Measurements from ENCODE around the gene ALOX5.

The ALOX5 gene

GRCh38 chr10:45411607-45411940 lies 37.6 kb downstream of the ALOX5 start:
- no peak for TF ChIP-seq POLR2AphosphoS5 (IDR thresholded peaks at IDR 0.05; ENCODE audit: low read depth, low read length)
- no peak for TF ChIP-seq FOXP2 (optimal IDR thresholded peaks at IDR 0.05; ENCODE audit: borderline replicate concordance, extremely low read depth, extremely low read length, insufficient read depth)
- TF ChIP-seq, protein P1, sequence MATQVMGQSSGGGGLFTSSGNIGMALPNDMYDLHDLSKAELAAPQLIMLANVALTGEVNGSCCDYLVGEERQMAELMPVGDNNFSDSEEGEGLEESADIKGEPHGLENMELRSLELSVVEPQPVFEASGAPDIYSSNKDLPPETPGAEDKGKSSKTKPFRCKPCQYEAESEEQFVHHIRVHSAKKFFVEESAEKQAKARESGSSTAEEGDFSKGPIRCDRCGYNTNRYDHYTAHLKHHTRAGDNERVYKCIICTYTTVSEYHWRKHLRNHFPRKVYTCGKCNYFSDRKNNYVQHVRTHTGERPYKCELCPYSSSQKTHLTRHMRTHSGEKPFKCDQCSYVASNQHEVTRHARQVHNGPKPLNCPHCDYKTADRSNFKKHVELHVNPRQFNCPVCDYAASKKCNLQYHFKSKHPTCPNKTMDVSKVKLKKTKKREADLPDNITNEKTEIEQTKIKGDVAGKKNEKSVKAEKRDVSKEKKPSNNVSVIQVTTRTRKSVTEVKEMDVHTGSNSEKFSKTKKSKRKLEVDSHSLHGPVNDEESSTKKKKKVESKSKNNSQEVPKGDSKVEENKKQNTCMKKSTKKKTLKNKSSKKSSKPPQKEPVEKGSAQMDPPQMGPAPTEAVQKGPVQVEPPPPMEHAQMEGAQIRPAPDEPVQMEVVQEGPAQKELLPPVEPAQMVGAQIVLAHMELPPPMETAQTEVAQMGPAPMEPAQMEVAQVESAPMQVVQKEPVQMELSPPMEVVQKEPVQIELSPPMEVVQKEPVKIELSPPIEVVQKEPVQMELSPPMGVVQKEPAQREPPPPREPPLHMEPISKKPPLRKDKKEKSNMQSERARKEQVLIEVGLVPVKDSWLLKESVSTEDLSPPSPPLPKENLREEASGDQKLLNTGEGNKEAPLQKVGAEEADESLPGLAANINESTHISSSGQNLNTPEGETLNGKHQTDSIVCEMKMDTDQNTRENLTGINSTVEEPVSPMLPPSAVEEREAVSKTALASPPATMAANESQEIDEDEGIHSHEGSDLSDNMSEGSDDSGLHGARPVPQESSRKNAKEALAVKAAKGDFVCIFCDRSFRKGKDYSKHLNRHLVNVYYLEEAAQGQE (IDR thresholded peaks at IDR 0.05; ENCODE audit: insufficient read depth in 1 of 2, low read depth in 2 of 2, low read length in 2 of 2): no peak
- TF ChIP-seq TAF1 (IDR thresholded peaks at IDR 0.05; ENCODE audit: borderline replicate concordance, insufficient read depth, low read length): no peak
- TF ChIP-seq SIN3A (IDR thresholded peaks at IDR 0.05; ENCODE audit: borderline replicate concordance, insufficient read depth, low read length): no peak

- no peak for TF ChIP-seq POLR2AphosphoS5 (IDR thresholded peaks at IDR 0.05; ENCODE audit: low read depth, low read length)
- TF ChIP-seq TAF1 (IDR thresholded peaks at IDR 0.05; ENCODE audit: borderline replicate concordance, insufficient read depth, low read length): no peak
- TF ChIP-seq SIN3A (IDR thresholded peaks at IDR 0.05; ENCODE audit: borderline replicate concordance, insufficient read depth, low read length): no peak
- no peak for TF ChIP-seq FOXP2 (optimal IDR thresholded peaks at IDR 0.05; ENCODE audit: borderline replicate concordance, extremely low read depth, extremely low read length, insufficient read depth)
- TF ChIP-seq, protein P1 (IDR thresholded peaks at IDR 0.05; ENCODE audit: insufficient read depth in 1 of 2, low read depth in 2 of 2, low read length in 2 of 2): no peak
These were observed 42.6 kb downstream of the ALOX5 start for GRCh38 chr10:45416603-45417002.

- TF ChIP-seq POLR2AphosphoS5 (IDR thresholded peaks at IDR 0.05; ENCODE audit: low read depth, low read length) (no peak), FOXP2 (optimal IDR thresholded peaks at IDR 0.05; ENCODE audit: borderline replicate concordance, extremely low read depth, extremely low read length, insufficient read depth) (no peak), TAF1 (IDR thresholded peaks at IDR 0.05; ENCODE audit: borderline replicate concordance, insufficient read depth, low read length) (no peak), SIN3A (IDR thresholded peaks at IDR 0.05; ENCODE audit: borderline replicate concordance, insufficient read depth, low read length) (no peak)
- TF ChIP-seq, protein P1 (IDR thresholded peaks at IDR 0.05; ENCODE audit: insufficient read depth in 1 of 2, low read depth in 2 of 2, low read length in 2 of 2): no peak
These were observed 43.7 kb downstream of the ALOX5 start for GRCh38 chr10:45417746-45418145.

DNA sequence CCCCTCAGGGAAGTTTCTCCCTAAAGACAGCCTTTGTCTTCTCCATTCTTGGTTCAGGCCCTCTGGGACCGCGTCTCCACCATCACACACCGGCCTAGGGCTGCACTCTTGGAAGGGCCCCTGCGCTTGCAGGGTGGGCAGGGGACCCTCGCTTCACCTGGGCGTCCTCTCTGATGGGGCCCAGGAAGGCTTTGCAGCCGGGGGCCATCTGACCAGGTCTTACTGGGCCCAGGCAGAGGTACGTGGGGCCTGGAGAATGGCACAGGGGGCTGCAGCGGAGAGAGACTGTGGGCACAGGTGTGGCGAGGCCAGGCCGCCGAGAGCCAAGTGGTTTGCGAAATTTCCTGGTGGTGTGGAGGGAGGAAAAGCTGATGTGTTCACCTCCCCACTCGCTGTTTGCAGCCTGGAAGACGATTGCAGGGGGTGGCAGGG lies 44.4 kb downstream of the ALOX5 start:
- no peak for TF ChIP-seq SIN3A (IDR thresholded peaks at IDR 0.05; ENCODE audit: borderline replicate concordance, insufficient read depth, low read length)
- no peak for TF ChIP-seq TAF1 (IDR thresholded peaks at IDR 0.05; ENCODE audit: borderline replicate concordance, insufficient read depth, low read length)
- no peak for TF ChIP-seq POLR2AphosphoS5 (IDR thresholded peaks at IDR 0.05; ENCODE audit: low read depth, low read length)
- TF ChIP-seq FOXP2 (optimal IDR thresholded peaks at IDR 0.05; ENCODE audit: borderline replicate concordance, extremely low read depth, extremely low read length, insufficient read depth): no peak
- TF ChIP-seq, protein P1 (IDR thresholded peaks at IDR 0.05; ENCODE audit: insufficient read depth in 1 of 2, low read depth in 2 of 2, low read length in 2 of 2): no peak
